Activated T-helper 17 cell treated with anti-CD3 and anti-CD28 coated beads, Interleukin-2, amount 50 U/mL, for 72 hours (primary cell): ENCODE results near the gene RNF128. TPM values are rescaled to one million over a fixed set of nuclear protein-coding genes. Genes with fewer than 3 reads are reported as not detected.

Experiments used
- ATAC-seq: fragments of 150-1000 bp; cut with Tn5 transposase; replicated peaks from 2 replicates; pipeline ENCODE4 v1.10.0; 2021; ENCODE audit warnings: mild to moderate bottlenecking, moderate library complexity
- H3K27ac Mint-ChIP-seq: one replicate; pipeline ENCODE4 v1.8.0; 2022; ENCODE audit warnings: mixed read lengths
- H3K27me3 Mint-ChIP-seq: one replicate; pipeline ENCODE4 v1.8.0; 2022; ENCODE audit warnings: mixed read lengths
- H3K36me3 Mint-ChIP-seq: one replicate; pipeline ENCODE4 v1.8.0; 2022; ENCODE audit warnings: low read depth, mild to moderate bottlenecking, mixed read lengths
- H3K4me1 Mint-ChIP-seq: one replicate; pipeline ENCODE4 v1.8.0; 2022; ENCODE audit warnings: mixed read lengths
- H3K4me3 Mint-ChIP-seq: one replicate; pipeline ENCODE4 v1.8.0; 2022; ENCODE audit warnings: mild to moderate bottlenecking, mixed read lengths
- H3K9me3 Mint-ChIP-seq: one replicate; pipeline ENCODE4 v1.8.0; 2022; ENCODE audit warnings: mixed read lengths
- total RNA-seq, 2 donors: library from RNA; stranded (reverse); gene quantifications; one replicate each; pipeline ENCODE4 v1.2.3, GENCODE V29; 2022

Gene RNF128
- total RNA-seq, result not detected

GRCh38 chrX:106726485-106727437 lies at the start of gene RNF128:
Gene RNF128, plus strand, starts transcription at chrX:106726701. Its CDS starts 213 bp downstream, at chrX:106726914.
- no peaks in the 10 kb centered on the region for H3K9me3 Mint-ChIP-seq
- ATAC-seq, result peak; percentile 74
- H3K4me1 Mint-ChIP-seq, result no peaks in the 10 kb centered on the region
- H3K27me3 Mint-ChIP-seq, result peaks cover 23% of the 10 kb centered on the region
- H3K4me3 Mint-ChIP-seq, result peak within 1 kb of the TSS; percentile 73
- no peaks in the 10 kb centered on the region for H3K36me3 Mint-ChIP-seq
- H3K27ac Mint-ChIP-seq, result no peak within 1 kb of the TSS

- Mint-ChIP-seq H3K4me3 (no peak overlapping the region), H3K9me3 (no peaks in the 10 kb centered on the region), H3K4me1 (no peaks in the 10 kb centered on the region), H3K27ac (no peak overlapping the region), H3K36me3 (peaks cover 5% of the 10 kb centered on the region), H3K27me3 (peaks cover 3% of the 10 kb centered on the region)
- no peak for ATAC-seq
Measured at GRCh38 chrX:106680716-106681115, 45.8 kb upstream of the RNF128 start.

- Mint-ChIP-seq H3K27me3 (peaks cover 3% of the 10 kb centered on the region), H3K27ac (no peak overlapping the region), H3K36me3 (no peaks in the 10 kb centered on the region)
Measured at GRCh38 chrX:106684207-106684606, 42.3 kb upstream of the RNF128 start.

GRCh38 chrX:106692425-106693065 lies 34.0 kb upstream of the RNF128 start:
- no peaks in the 10 kb centered on the region for H3K4me1 Mint-ChIP-seq
- no peak overlapping the region for H3K4me3 Mint-ChIP-seq
- peaks cover 8% of the 10 kb centered on the region for H3K27me3 Mint-ChIP-seq
- H3K36me3 Mint-ChIP-seq, result no peaks in the 10 kb centered on the region
- H3K9me3 Mint-ChIP-seq, result no peaks in the 10 kb centered on the region
- H3K27ac Mint-ChIP-seq, result no peak overlapping the region
- ATAC-seq, result no peak

More at GRCh38 chrX:106684207-106684606, 42.3 kb upstream of the RNF128 start:
- Mint-ChIP-seq H3K9me3 (no peaks in the 10 kb centered on the region), H3K4me1 (no peaks in the 10 kb centered on the region), H3K4me3 (no peak overlapping the region)
- no peak for ATAC-seq

GRCh38 chrX:106696502-106696901 lies 30.0 kb upstream of the RNF128 start:
- no peak overlapping the region for H3K27ac Mint-ChIP-seq
- peaks cover 13% of the 10 kb centered on the region for H3K27me3 Mint-ChIP-seq

GRCh38 chrX:106698693-106699092 lies 27.8 kb upstream of the RNF128 start:
- Mint-ChIP-seq H3K27me3 (peaks cover 8% of the 10 kb centered on the region), H3K9me3 (no peaks in the 10 kb centered on the region), H3K27ac (no peak overlapping the region), H3K4me1 (no peaks in the 10 kb centered on the region), H3K4me3 (no peak overlapping the region), H3K36me3 (no peaks in the 10 kb centered on the region)
- no peak for ATAC-seq

More at GRCh38 chrX:106696502-106696901, 30.0 kb upstream of the RNF128 start:
- no peak for ATAC-seq
- Mint-ChIP-seq H3K4me1 (no peaks in the 10 kb centered on the region), H3K4me3 (no peak overlapping the region), H3K36me3 (no peaks in the 10 kb centered on the region), H3K9me3 (no peaks in the 10 kb centered on the region)

- Mint-ChIP-seq H3K36me3 (no peaks in the 10 kb centered on the region), H3K4me3 (no peak overlapping the region), H3K27ac (no peak overlapping the region), H3K9me3 (no peaks in the 10 kb centered on the region), H3K4me1 (no peaks in the 10 kb centered on the region), H3K27me3 (peaks cover 5% of the 10 kb centered on the region)
- no peak for ATAC-seq
Measured at GRCh38 chrX:106702636-106703035, 23.9 kb upstream of the RNF128 start.

GRCh38 chrX:106706466-106706865 lies 20.0 kb upstream of the RNF128 start:
- H3K9me3 Mint-ChIP-seq, result no peaks in the 10 kb centered on the region
- no peak for ATAC-seq
- no peaks in the 10 kb centered on the region for H3K27me3 Mint-ChIP-seq
- no peak overlapping the region for H3K27ac Mint-ChIP-seq
- no peak overlapping the region for H3K4me3 Mint-ChIP-seq
- no peaks in the 10 kb centered on the region for H3K36me3 Mint-ChIP-seq
- no peaks in the 10 kb centered on the region for H3K4me1 Mint-ChIP-seq

GRCh38 chrX:106707771-106708454 lies 18.6 kb upstream of the RNF128 start:
- H3K36me3 Mint-ChIP-seq, result no peaks in the 10 kb centered on the region
- H3K9me3 Mint-ChIP-seq, result no peaks in the 10 kb centered on the region
- H3K4me3 Mint-ChIP-seq, result no peak overlapping the region
- ATAC-seq, result peak; percentile 93
- no peaks in the 10 kb centered on the region for H3K27me3 Mint-ChIP-seq
- H3K4me1 Mint-ChIP-seq, result no peaks in the 10 kb centered on the region
- H3K27ac Mint-ChIP-seq, result no peak overlapping the region

GRCh38 chrX:106710771-106711170 lies 15.7 kb upstream of the RNF128 start:
- no peak overlapping the region for H3K4me3 Mint-ChIP-seq
- no peak overlapping the region for H3K27ac Mint-ChIP-seq
- H3K4me1 Mint-ChIP-seq, result no peaks in the 10 kb centered on the region
- H3K36me3 Mint-ChIP-seq, result no peaks in the 10 kb centered on the region
- no peaks in the 10 kb centered on the region for H3K27me3 Mint-ChIP-seq
- no peaks in the 10 kb centered on the region for H3K9me3 Mint-ChIP-seq
- ATAC-seq, result no peak

GRCh38 chrX:106711375-106711774 lies 15.1 kb upstream of the RNF128 start:
- ATAC-seq, result no peak
- Mint-ChIP-seq H3K36me3 (no peaks in the 10 kb centered on the region), H3K4me3 (no peak overlapping the region)

GRCh38 chrX:106716004-106716403 lies 10.5 kb upstream of the RNF128 start:
- Mint-ChIP-seq H3K9me3 (no peaks in the 10 kb centered on the region), H3K36me3 (no peaks in the 10 kb centered on the region), H3K4me3 (no peak overlapping the region), H3K27me3 (no peaks in the 10 kb centered on the region), H3K27ac (no peak overlapping the region), H3K4me1 (no peaks in the 10 kb centered on the region)
- no peak for ATAC-seq

More at GRCh38 chrX:106711375-106711774, 15.1 kb upstream of the RNF128 start:
- Mint-ChIP-seq H3K27me3 (no peaks in the 10 kb centered on the region), H3K27ac (no peak overlapping the region), H3K4me1 (no peaks in the 10 kb centered on the region), H3K9me3 (no peaks in the 10 kb centered on the region)

GRCh38 chrX:106716463-106716862 lies 10.0 kb upstream of the RNF128 start:
- no peaks in the 10 kb centered on the region for H3K36me3 Mint-ChIP-seq
- no peaks in the 10 kb centered on the region for H3K4me1 Mint-ChIP-seq

GRCh38 chrX:106718709-106719108 lies 7.8 kb upstream of the RNF128 start:
- Mint-ChIP-seq H3K27ac (no peak overlapping the region), H3K4me1 (no peaks in the 10 kb centered on the region), H3K4me3 (no peak overlapping the region), H3K9me3 (no peaks in the 10 kb centered on the region), H3K36me3 (no peaks in the 10 kb centered on the region), H3K27me3 (peaks cover 2% of the 10 kb centered on the region)
- ATAC-seq, result no peak

More at GRCh38 chrX:106716463-106716862, 10.0 kb upstream of the RNF128 start:
- no peak overlapping the region for H3K4me3 Mint-ChIP-seq
- no peak overlapping the region for H3K27ac Mint-ChIP-seq
- no peak for ATAC-seq
- no peaks in the 10 kb centered on the region for H3K27me3 Mint-ChIP-seq
- no peaks in the 10 kb centered on the region for H3K9me3 Mint-ChIP-seq
